GM19395 (cell line): ENCODE data around the gene LRP1B.

Experiments
- ATAC-seq: cut with Tn5 transposase; IDR thresholded peaks from one replicate; pipeline ENCODE4 v1.9.1; 2021; ENCODE audit warnings: mild to moderate bottlenecking, moderate library complexity; ENCODE audit not compliant: unreplicated experiment

The LRP1B gene

DNA sequence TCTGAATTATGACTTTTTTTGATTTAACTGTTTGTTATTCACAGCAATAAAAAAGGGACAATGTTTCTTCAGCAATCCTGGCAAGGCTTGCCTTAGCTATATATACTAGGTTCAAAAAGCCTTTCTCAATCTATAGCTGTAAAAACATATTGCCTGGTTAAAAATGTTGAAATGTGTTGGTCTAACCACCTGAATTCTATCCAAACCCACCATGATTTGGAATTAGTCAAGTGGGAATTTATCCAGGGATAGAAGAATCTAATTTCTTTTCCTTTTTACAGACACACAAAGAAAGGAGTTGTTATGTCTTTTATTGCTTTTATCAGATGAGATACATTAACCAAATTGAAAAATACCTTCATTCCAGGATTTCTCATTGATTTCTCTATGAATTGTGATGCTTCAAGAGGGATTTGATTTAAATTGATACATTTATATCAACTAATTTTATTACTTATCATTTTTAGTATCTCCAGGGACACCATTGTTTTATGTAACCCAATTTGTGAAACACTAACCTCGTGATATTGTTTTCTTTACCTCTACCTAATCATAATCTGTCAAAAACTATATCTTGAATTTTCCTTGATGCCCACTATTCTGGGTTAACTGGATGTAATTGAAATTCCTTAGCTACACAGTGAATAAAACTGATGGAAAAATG, 88.1 kb downstream of the LRP1B start:
- no peak for ATAC-seq

DNA sequence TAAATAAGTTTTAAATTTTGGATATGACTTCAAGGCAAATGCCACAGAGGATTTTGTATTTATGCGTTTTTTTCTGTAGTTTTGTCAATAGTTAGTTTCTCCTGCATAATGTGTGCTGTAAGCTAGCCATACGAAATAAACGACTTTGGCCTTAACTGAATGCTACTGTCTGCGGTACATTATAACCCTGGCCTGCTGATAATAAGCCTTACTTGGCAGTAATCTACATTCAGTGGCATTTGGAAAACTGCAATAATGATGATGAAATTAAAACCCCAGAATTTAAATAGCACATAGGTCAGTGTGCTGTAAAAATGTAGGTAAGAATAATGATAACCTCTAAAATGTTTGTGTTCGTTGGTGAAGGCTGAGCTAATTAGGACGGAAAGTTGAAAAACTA, 88.8 kb downstream of the LRP1B start:
- no peak for ATAC-seq

DNA sequence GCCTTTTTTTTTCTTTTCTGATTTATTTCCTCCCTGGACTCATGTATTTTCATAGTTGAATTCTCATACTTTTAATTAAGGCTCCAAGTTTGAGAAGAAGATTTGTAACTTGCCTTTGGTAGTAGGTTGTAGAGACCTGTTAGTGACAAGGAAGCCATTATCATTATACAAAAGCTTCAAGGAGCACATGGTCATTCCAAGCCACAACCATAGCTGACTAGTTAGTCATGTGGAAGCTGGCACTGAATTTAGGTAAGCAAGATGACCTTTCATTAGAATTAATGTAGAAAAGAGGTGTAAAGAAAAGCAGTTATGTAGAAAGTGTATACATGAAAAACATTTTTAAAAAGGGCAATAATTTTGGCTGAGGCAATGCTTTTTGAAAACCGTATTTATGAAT, 89.7 kb downstream of the LRP1B start:
- ATAC-seq = no peak

DNA sequence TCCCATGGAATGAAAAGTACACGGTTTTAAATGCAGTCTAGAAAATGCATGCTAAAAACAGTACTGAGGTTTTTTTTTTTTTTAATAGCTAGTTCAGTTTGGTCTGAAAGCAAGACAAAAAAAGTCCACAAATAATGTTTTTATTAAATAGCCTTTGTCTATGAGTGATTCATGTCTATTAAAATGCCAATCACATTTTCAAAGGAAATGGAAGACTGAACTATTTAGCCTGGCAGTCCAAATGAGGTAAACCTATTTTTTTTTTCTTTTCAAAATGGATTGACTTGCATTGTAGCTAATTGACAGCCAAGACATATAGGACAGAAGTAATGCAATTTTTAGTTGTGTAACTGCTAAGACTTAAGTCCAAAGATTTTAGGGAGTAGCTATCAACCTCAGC, 90.3 kb downstream of the LRP1B start:
- no peak for ATAC-seq

DNA sequence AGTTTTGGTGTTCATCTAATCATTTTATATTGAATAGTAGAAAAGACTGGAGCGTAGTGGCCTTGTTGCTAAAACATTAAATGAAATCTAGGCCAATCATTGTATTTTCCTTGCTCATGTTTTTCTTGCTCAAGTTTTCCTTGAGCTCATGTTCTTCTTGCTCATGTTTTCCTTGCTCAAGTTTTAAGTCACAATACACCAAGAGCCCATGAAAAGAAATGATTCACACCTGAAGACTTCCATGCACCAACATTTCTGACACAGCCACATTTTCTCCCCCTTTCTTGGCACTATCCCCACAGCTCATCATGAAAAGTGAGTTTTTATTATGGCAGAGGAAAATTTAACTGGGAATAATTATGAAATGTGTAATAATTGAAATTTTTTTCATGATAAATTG, 92.0 kb downstream of the LRP1B start:
- no peak for ATAC-seq

DNA sequence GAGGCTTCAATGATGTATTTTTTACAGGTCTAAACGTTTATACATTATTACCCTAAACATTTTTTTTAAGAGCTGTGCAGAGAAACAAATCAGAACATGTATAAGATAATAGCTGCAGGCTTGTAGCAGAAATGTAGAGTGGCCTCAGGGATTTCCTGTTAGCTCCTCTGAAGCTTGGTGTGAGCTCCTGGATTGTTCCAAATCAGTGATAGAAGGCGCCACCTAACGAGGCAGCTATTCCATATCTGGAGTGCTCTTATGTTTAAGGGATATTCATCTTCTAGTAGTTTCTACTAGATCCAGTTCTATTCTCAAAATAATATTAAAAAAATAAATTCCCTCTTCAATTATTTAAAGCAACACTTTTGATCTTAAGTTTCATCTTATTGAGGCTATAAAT, 93.1 kb downstream of the LRP1B start:
- ATAC-seq = no peak

DNA sequence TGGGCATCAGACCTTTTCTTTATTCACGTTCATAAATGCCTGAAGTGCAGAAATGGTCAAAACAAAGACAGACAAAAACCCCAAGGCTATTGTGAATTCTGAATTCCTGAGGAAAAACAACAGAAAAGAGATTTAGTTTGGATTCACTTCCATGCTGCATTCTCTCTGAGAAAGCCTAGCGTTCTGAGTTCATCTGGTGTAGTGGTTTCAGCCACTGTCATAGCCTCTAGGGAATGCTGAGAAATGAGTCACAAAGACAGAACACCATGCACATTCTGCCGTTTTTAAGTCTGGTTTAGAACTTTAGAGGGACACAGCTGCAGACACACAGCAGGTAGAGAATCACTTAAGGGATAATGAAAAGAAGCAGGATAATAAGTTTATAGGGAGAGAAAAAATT, 93.8 kb downstream of the LRP1B start:
- ATAC-seq = no peak

DNA sequence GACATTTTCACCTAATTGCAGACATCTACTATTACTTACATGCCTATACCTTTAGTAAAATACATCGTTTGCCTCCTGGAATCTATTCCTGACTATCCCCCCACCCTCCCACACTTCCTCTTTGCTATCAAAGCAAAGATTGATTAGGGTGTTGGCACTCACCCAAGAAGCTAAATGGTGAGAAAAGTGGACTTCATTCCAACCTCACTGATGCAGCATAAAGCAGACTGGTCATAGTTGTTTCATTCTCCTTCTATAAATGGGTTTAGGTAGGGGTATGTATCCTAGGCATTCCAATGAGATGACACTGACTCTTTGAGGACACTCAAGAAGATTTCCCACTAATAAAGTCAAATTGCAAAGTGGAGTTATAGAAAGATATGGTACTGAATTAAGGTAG, 97.4 kb downstream of the LRP1B start:
- no peak for ATAC-seq

DNA sequence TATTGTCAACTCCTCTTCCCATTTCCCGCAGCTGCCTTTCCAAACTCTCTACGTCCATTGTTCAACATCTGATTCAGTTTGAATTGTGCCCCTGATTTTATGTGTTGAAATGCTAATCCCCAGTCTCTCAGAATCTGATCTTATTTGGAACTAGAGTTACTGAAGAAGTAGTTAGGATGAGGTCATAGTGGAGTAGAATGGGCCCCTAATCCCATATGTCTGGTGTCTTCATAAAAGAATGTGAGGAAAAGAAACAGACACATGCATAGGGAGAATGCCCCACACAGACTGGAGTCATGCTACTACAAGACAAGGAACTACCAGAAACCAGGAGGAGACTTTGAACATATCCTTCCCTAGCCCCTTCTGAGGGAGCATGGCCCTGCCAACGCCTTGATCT, 99.2 kb downstream of the LRP1B start:
- ATAC-seq = no peak

DNA sequence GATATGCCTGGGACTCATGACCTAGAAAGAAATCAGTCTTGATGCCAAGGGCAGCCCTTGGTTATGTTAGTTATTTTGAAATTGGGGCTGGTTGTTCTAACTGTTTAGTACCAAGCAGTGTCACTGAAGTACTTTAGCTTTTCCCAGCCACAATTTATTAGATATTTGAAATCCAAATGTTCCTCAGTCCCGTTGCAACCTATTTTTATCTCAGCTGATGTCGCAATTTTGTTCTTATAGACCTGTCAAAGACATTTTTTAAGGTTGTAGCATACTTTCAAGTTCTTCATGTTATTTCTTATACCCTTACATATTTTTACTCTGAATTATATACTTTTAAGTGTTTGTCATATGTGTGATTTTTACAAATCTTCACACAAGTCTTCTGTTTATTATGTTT, 100.1 kb downstream of the LRP1B start:
- no peak for ATAC-seq

DNA sequence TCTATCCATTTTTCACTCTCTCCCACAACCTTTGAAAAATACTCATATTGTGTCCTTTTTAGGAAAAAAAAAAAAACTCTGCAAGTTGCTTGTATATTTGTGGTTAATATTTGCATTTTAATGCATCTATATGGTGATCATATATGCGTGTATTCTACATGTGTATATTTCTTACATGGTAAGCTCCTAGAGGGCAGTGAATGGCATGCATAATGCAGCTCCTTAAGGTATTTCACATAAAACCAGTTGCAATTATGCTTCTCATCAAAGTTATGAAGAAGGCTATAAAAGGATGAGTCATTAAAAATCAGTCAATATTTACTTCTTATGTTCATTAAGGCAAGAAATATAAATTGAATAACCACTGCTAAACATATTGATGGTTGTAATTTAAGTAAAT, 100.8 kb downstream of the LRP1B start:
- no peak for ATAC-seq

DNA sequence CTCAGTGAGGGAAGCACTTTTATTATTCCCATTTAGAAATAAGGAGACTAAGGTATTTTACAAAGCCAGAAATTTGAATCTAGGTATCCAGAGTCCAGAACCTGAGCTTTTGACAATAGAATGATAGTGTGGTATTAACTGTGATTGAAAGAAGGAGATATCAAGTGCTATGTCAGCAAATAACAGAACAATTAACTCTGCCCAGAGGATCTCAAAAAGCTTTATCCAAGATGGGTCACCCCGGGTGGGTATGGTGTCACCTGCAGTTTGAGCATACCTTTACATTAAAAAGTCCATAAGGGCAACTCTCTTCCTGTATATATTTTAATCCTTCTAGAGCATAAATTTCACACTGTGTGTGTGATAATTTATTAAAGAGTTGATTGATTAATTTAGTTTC, 105.4 kb downstream of the LRP1B start:
- no peak for ATAC-seq

DNA sequence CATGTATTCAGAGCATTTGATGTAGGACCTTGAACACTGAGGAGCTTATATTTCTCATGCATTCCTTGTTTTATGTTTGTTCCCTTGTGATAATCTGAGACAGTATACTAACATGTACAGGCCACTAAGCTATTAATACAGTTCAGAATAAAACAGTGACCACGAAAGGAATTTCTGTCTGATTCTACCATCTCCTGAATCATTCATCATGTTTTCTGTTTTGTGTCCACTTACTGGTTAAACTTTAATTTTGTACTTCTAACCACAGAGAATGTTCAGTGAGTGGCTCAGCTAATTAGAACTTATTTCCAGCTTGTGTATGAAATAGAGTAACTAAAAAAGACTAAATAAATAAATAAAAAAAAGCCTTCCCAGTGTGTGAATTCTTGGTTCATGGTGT, 110.4 kb downstream of the LRP1B start:
- ATAC-seq = no peak

DNA sequence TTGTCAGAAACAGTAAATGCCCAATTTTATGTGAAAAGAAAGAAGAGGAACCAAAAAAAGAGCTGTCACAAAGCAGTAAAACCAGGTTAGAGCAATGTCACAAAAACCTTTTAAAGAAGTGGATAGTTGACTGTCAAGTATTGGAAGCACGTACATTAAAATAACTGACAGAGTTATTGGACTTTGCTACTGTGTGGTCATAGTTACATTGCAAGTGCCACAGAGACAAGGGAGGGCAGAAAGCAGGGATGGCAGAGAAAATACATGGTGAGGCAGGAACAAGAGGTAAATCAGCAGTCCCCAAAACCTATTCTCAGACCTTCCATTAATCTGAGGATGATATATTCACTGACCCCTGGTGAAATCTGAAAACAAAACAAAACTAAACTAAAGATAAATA, 116.3 kb downstream of the LRP1B start:
- no peak for ATAC-seq

DNA sequence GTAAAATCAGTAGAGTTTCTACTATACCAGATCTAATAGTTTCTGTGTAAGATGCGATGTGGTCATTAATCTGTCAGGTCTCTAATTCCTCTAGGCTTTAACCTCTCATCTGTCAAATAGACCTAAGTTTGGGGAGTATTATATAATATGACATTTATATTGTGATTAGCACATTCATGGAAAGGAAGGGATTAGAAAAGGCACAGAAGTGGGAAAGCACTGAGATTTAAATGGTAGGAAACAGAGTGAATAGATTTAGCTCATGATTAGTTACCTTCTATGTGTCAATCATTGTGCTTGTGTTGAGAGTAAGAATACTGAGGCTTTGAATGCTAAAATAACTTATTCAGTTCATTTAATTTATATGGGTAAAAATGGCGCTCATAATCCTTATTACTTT, 118.0 kb downstream of the LRP1B start:
- ATAC-seq = no peak

DNA sequence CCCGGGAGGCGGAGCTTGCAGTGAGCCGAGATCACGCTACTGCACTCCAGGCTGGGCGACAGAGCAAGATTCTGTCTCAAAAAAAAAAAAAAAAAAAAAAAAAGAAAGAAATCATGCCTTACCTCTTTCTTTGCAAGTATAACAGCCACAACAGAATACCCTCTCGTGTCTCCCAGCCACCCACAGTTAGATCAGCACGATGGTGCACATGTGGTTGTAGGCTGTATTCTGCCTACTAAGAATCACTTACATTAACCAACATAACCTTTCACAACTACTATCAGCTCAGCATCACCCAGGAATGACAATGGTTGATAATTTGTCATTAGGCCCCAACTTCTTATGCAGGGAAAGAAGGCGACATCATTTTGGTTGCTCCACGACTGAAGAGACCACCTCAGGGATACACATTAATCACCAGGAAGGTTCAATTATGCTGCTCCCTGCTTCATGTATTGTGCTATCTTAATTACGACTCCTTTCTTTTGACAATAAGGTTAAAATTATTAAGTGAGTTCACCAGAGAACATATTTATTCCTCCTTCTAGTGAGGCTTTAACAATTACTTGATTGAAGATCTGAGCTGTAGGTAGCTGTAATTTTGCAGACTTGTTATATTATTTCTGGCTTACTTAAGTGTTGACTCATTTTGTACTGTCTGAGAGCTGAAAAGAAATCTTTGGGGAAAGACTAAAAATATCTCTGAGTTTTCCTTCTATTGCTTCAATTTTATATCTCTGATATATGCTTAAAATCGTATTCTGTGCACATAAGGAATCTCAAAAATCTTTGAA, 120.1 kb downstream of the LRP1B start:
- no peak for ATAC-seq

DNA sequence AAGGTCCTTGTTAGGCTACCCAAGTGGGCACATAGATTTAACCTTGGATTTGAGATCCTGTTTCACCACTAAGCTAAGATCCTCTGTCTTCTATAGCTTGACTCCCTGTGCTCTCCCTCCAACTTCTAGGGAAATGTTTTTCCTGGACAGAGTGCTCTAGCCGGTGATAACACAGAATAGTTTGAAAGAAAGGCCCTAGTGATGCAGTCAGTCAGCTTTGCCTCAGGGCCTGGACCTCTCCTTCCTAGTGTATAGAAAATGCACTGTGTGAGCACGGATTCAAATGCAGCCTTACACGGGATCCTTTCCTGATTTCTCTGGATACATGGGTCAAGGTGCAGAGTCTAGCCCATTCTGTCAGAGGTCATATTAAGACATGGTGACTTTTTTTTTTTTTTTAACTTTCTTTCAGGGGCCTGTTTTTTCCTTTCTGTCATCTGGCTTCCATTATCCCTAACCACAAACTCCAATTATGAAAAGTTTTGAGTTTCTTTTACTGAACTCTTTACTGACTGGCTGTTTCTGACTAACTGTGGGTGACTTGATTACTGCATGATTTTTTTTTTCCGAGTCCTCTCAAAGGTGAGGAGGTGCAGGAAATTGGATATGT, 122.6 kb downstream of the LRP1B start:
- ATAC-seq = no peak

DNA sequence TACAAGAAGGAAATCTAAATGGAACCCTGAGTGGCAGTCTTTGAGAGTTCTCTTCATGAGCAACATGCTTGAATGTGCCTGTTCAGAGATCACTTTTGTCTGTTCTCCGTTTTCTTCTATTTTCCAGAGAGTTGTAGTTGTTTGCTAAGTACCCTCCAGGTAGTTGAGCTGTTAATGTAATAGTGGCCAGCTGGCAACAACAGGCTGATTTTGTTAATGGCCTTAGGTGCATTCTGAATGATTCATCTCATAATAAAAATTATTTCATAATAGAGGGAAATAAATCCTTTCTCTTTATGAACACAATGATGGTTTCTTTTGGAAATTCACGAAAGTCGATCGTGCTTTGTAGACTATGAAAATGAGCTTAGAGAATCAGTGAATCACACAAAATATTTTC, 136.8 kb downstream of the LRP1B start:
- no peak for ATAC-seq

DNA sequence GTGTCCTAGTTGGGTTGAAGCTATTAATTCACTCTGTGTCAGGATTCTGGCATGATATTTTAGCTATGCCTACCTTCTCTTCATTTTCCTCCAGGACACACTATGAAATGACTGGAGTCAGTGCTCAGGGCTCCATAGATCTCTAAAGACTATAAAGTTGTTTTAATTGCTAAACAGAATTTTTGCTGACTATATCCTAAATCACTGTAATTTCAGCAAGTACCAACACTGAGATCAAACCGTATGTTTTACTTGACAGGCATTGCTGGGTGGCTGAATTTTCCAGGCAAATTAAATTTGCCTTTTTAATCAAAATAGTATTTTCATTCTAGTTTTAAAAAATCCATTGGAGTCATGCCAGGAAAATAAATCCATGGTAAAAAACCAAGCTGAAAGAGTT, 138.1 kb downstream of the LRP1B start:
- ATAC-seq = no peak

DNA sequence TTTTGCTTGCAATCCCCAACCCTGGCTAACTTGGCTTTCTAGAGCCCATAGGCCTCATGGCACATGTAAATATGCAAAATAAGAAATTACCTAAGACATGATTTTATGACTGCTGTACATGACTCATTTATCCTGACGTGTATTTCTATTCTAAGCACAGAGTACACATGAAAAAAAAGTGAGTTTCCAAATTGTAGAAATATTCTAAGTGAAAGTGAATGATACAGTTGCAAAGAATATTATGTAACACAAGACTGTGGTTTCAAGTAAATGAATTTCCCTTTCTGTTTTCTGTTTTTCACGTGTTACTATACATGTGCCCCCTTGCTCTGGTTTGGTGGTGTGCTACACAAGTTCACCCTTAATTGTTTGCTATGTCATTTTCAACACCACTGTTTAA, 162.4 kb downstream of the LRP1B start:
- no peak for ATAC-seq

DNA sequence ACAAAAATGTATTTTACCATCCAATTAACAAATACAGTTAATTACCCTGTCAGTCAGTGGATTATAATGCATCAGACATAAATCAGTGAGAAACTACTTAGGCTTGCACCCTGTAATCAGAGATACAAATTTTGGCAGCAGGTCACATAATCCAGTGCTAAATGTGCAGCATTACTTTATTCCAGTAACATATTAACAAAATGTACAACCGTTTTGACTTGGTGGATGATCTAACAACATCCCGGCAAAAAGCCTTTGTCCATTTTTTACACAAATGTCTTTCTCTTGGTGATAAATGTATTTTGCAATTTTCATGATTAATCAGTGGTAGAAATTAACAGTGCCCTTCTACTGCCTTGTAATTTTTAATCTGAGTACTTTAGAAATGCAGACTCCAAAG, 162.8 kb downstream of the LRP1B start:
- no peak for ATAC-seq

DNA sequence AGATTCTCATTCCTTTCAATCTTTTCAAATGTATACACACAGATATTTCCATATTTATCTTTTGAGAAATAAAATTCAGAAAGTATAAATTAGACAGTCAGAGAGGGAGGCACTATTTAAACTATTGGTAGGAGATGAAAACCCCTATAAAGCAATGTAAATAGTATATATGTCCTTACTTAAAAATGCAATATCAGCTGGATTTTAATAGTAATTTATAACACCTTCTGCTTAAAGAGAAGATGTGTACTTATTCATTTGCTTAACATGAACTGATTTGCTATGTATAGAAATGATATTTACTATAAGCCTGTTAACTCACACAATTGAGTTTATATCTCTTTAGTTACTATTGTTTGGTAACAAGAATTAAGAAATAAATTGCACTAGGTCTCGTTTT, 163.3 kb downstream of the LRP1B start:
- no peak for ATAC-seq
